GM08714 (cell line): ENCODE measurements around the gene GLB1L2.

Experiments used
- H3K4me3 ChIP-seq: fragments of 200-500 bp; sonication (Bioruptor generic); 2 replicates; pipeline ENCODE4 v1.5.1; 2014; ENCODE audit warnings: mild to moderate bottlenecking, low read length, inconsistent platforms
- ZNF274 ChIP-seq: IDR thresholded peaks from 2 replicates; pipeline ENCODE4 v1.6.1; 2012; ENCODE audit warnings: mild to moderate bottlenecking, low read depth, low read length

Gene GLB1L2

GRCh38 chr11:134349802-134350355, 18.1 kb downstream of the GLB1L2 start:
- no peak overlapping the region for H3K4me3 ChIP-seq

GRCh38 chr11:134350381-134350780, 18.6 kb downstream of the GLB1L2 start:
- no peak for TF ChIP-seq ZNF274
- H3K4me3 ChIP-seq = no peak overlapping the region

More at GRCh38 chr11:134349802-134350355, 18.1 kb downstream of the GLB1L2 start:
- no peak for TF ChIP-seq ZNF274

- H3K4me3 ChIP-seq = no peak overlapping the region
- no peak for TF ChIP-seq ZNF274
These were observed 20.3 kb downstream of the GLB1L2 start for GRCh38 chr11:134352111-134352510.

- no peak for TF ChIP-seq ZNF274
These were observed 23.3 kb downstream of the GLB1L2 start for GRCh38 chr11:134355136-134355535.

GRCh38 chr11:134355656-134356055, 23.9 kb downstream of the GLB1L2 start:
- TF ChIP-seq ZNF274 = no peak
- no peak overlapping the region for H3K4me3 ChIP-seq

More at GRCh38 chr11:134355136-134355535, 23.3 kb downstream of the GLB1L2 start:
- no peak overlapping the region for H3K4me3 ChIP-seq

- no peak overlapping the region for H3K4me3 ChIP-seq
- no peak for TF ChIP-seq ZNF274
These were observed 25.1 kb downstream of the GLB1L2 start for GRCh38 chr11:134356656-134357544.

GRCh38 chr11:134357545-134357839, 25.7 kb downstream of the GLB1L2 start:
- no peak for TF ChIP-seq ZNF274
- no peak overlapping the region for H3K4me3 ChIP-seq

- H3K4me3 ChIP-seq = no peak overlapping the region
- no peak for TF ChIP-seq ZNF274
These were observed 26.5 kb downstream of the GLB1L2 start for GRCh38 chr11:134358165-134358855.

- H3K4me3 ChIP-seq = no peak overlapping the region
- no peak for TF ChIP-seq ZNF274
These were observed 27.2 kb downstream of the GLB1L2 start for GRCh38 chr11:134358856-134359490.

- no peak for TF ChIP-seq ZNF274
- H3K4me3 ChIP-seq = no peak overlapping the region
These were observed 27.9 kb downstream of the GLB1L2 start for GRCh38 chr11:134359646-134360045.

GRCh38 chr11:134360050-134360835, 28.5 kb downstream of the GLB1L2 start:
- no peak for TF ChIP-seq ZNF274
- H3K4me3 ChIP-seq = no peak overlapping the region

GRCh38 chr11:134361661-134362060, 29.9 kb downstream of the GLB1L2 start:
- TF ChIP-seq ZNF274 = no peak
- H3K4me3 ChIP-seq = no peak overlapping the region

- TF ChIP-seq ZNF274 = no peak
- H3K4me3 ChIP-seq = no peak overlapping the region
These were observed 30.6 kb downstream of the GLB1L2 start for GRCh38 chr11:134362192-134362901.

GRCh38 chr11:134363161-134363560, 31.4 kb downstream of the GLB1L2 start:
- TF ChIP-seq ZNF274 = no peak
- H3K4me3 ChIP-seq = no peak overlapping the region
